CD4-positive, alpha-beta T cell (primary cell): ENCODE measurements around the gene ARSK. TPM values are rescaled to one million over a fixed set of nuclear protein-coding genes. Genes with fewer than 3 reads are reported as not detected.
"Not testable (repeated sequence)": the region's sequence is repeated elsewhere in the genome, so short reads cannot be mapped to it uniquely, and the experiment has no call there.

Experiments
- ATAC-seq: fragments of 200-7000 bp; cut with Tn5 transposase; one replicate; pipeline ENCODE4 v1.10.0; 2022; ENCODE audit warnings: mild to moderate bottlenecking; ENCODE audit not compliant: poor library complexity
- CTCF ChIA-PET: fragments of 350-600 bp; sonication (Branson Sonifier 250); formaldehyde crosslinking; loops from one replicate; lab custom pipeline; 2021; ENCODE audit warnings: antibody characterized with exemption, inconsistent platforms; lab: Charles Lee
- POLR2A ChIA-PET: fragments of 350-600 bp; sonication (Branson Sonifier 250); formaldehyde crosslinking; loops from one replicate; lab custom pipeline; 2021; ENCODE audit warnings: antibody characterized with exemption, inconsistent platforms; lab: Charles Lee
- DNase-seq, 14 experiments: peaks; one replicate each; pipeline ENCODE4 v3.0.0-alpha.2; 2013 to 2020; ENCODE audit warnings: mixed read lengths in 2 of 14
- H3K27ac ChIP-seq, 2 donors: one replicate each; pipeline versions ENCODE4 v1.5.1 to v1.7.0; 2013; ENCODE audit warnings: low read length in 2 of 2, low read depth in 1 of 2, mild to moderate bottlenecking in 1 of 2
- H3K27me3 ChIP-seq, 2 experiments: 1 replicate in 1 of 2; 2 replicates in 1 of 2; pipeline versions ENCODE4 v1.6.1 to v1.7.0; 2013; ENCODE audit warnings: low read length in 2 of 2, control low read depth in 1 of 2, mild to moderate bottlenecking in 1 of 2, moderate library complexity in 1 of 2; ENCODE audit not compliant: insufficient read depth in 2 of 2, control insufficient read depth in 1 of 2
- H3K36me3 ChIP-seq: one replicate; pipeline ENCODE4 v1.6.1; 2013; ENCODE audit warnings: low read length, control low read depth; ENCODE audit not compliant: insufficient read depth
- H3K4me1 ChIP-seq: one replicate; pipeline ENCODE4 v1.6.1; 2013; ENCODE audit warnings: low read length, control low read depth; ENCODE audit not compliant: insufficient read depth
- H3K4me3 ChIP-seq: one replicate; pipeline ENCODE4 v1.5.1; 2013; ENCODE audit warnings: mild to moderate bottlenecking, low read length, moderate library complexity
- H3K9me3 ChIP-seq, 2 experiments: 1 replicate in 1 of 2; 2 replicates in 1 of 2; pipeline versions ENCODE4 v1.6.1 to v1.7.0; 2013; ENCODE audit warnings: low read length in 2 of 2, mild to moderate bottlenecking in 2 of 2, control low read depth in 1 of 2, moderate library complexity in 1 of 2; ENCODE audit not compliant: control insufficient read depth in 1 of 2, insufficient read depth in 1 of 2
- H3K27ac Mint-ChIP-seq: one replicate; pipeline ENCODE4 v1.8.0; 2020; ENCODE audit warnings: mixed read lengths
- H3K27me3 Mint-ChIP-seq: one replicate; pipeline ENCODE4 v1.8.0; 2021; ENCODE audit warnings: mixed read lengths
- H3K36me3 Mint-ChIP-seq: one replicate; pipeline ENCODE4 v1.8.0; 2021; ENCODE audit warnings: low read depth, mixed read lengths
- H3K4me1 Mint-ChIP-seq: one replicate; pipeline ENCODE4 v1.8.0; 2021; ENCODE audit warnings: low read depth, mixed read lengths
- H3K4me3 Mint-ChIP-seq: one replicate; pipeline ENCODE4 v1.8.0; 2020; ENCODE audit warnings: mild to moderate bottlenecking, mixed read lengths
- H3K9me3 Mint-ChIP-seq: one replicate; pipeline ENCODE4 v1.8.0; 2020; ENCODE audit warnings: mixed read lengths
- CTCF ChIP-seq: fragments of 200-600 bp; IDR thresholded peaks from one replicate; pipeline ENCODE4 v1.8.0; 2022; ENCODE audit warnings: antibody characterized with exemption, mild to moderate bottlenecking
- intact Hi-C, 2 experiments: fragments of 100-400 bp; cut with DNase I in 1 of 2; cut with micrococcal nuclease in 1 of 2; formaldehyde crosslinking; loops; one replicate each; pipeline versions ENCODE4 v1.15.1 to v1.9.0; 2023 to 2025; cut with DNase I, micrococcal nuclease
- total RNA-seq, 174 experiments: library from RNA in 2 of 174; stranded (reverse) in 2 of 174; gene quantifications; one replicate each; pipeline ENCODE4 v1.2.3 and lab custom pipeline; 2021 to 2026

Gene ARSK
- total RNA-seq, 2 experiments from 2014 or later, result 2.2 to 2.7 TPM

- ChIA-PET CTCF (interaction anchor here (1.4 to 2.2 kb wide), 3 partner anchors 10 to 15 kb away, joined by 5 to 7 read pairs (median 6); partner anchors contain the start of gene RFESD), POLR2A (interaction anchor here (0.7 to 2.4 kb wide), 5 partner anchors 11 to 203 kb away, joined by 3 to 73 read pairs (median 13); partner anchors contain the start of genes ARSK, GPR150, RFESD and SKIC3)
- peak; percentile 98 for ATAC-seq
- Mint-ChIP-seq H3K9me3 (peaks cover 4% of the 10 kb centered on the region), H3K36me3 (no peaks in the 10 kb centered on the region), H3K27ac (peak overlapping the region; percentile 89), H3K27me3 (no peaks in the 10 kb centered on the region), H3K4me3 (peak overlapping the region; percentile 9), H3K4me1 (peaks cover 42% of the 10 kb centered on the region)
- Histone ChIP-seq H3K36me3 (no peaks in the 10 kb centered on the region), H3K27me3 (no peaks in the 10 kb centered on the region), H3K4me3 (no peak overlapping the region), H3K4me1 (peaks cover 19% of the 10 kb centered on the region), H3K27ac (peak overlapping the region; percentile 16 to 80), H3K9me3 (no peaks in the 10 kb centered on the region)
- intact Hi-C loops, result loop anchor here (1.0 to 10.0 kb wide), 3 partner anchors 10 to 1173 kb away; partner anchors contain the start of gene ERAP1 (in 1 of the 2)
- no peak for TF ChIP-seq CTCF
- DNase-seq, result peak; percentile 44 to 90 (median 62)
These were observed 77.2 kb downstream of the ARSK start for GRCh38 chr5:95631991-95632675.

DNA sequence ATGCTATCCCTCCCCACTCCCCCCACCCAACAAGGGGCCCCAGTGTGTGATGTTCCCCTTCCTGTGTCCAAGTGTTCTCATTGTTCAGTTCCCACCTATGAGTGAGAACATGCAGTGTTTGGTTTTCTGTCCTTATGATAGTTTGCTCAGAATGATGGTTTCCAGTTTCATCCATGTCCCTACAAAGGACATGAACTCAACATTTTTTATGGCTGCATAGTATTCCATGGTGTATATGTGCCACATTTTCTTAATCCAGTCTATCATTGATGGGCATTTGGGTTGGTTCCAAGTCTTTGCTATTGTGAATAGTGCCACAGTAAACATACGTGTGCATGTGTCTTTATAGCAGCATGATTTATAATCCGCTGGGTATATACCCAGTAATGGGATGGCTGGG lies 78.0 kb downstream of the ARSK start:
- not testable (repeated sequence) for H3K9me3 ChIP-seq, H3K4me3 Mint-ChIP-seq, H3K27ac Mint-ChIP-seq, H3K27ac ChIP-seq, ATAC-seq, DNase-seq, H3K4me3 ChIP-seq, H3K27me3 ChIP-seq, H3K9me3 Mint-ChIP-seq, H3K36me3 ChIP-seq, H3K27me3 Mint-ChIP-seq, H3K36me3 Mint-ChIP-seq
- ChIA-PET POLR2A (interaction anchor here (2.4 kb wide), 3 partner anchors 11 to 78 kb away, joined by 13 to 73 read pairs (median 32); partner anchors contain the start of genes ARSK, GPR150, RFESD and SKIC3), CTCF (interaction anchor here (2.2 kb wide), 1 partner anchor 10 kb away, joined by 5 read pairs; no protein-coding TSS in a partner anchor)
- intact Hi-C loops, result loop anchor here (1.0 to 10.0 kb wide), 3 partner anchors 11 to 1172 kb away; partner anchors contain the start of gene ERAP1 (in 1 of the 2)
- peaks cover 19% of the 10 kb centered on the region for H3K4me1 ChIP-seq
- H3K4me1 Mint-ChIP-seq, result peaks cover 38% of the 10 kb centered on the region

GRCh38 chr5:95633671-95634070 lies 78.8 kb downstream of the ARSK start:
- Histone ChIP-seq H3K9me3 (no peaks in the 10 kb centered on the region), H3K27me3 (no peaks in the 10 kb centered on the region), H3K4me3 (no peak overlapping the region), H3K27ac (no peak overlapping the region), H3K4me1 (peaks cover 19% of the 10 kb centered on the region), H3K36me3 (no peaks in the 10 kb centered on the region)
- intact Hi-C loops, result loop anchor here in 1 of 2 experiments (10.0 kb wide), 1 partner anchor 1171 kb away; the partner anchor contains the start of gene ERAP1
- TF ChIP-seq CTCF, result no peak
- Mint-ChIP-seq H3K4me1 (peaks cover 37% of the 10 kb centered on the region), H3K36me3 (no peaks in the 10 kb centered on the region), H3K4me3 (no peak overlapping the region), H3K9me3 (peaks cover 4% of the 10 kb centered on the region), H3K27me3 (no peaks in the 10 kb centered on the region), H3K27ac (peak overlapping the region; percentile 67)
- ChIA-PET POLR2A (interaction anchor here (1.7 kb wide), 1 partner anchor 13 kb away, joined by 6 read pairs; the partner anchor contains the start of gene RFESD), CTCF (interaction anchor here (1.3 kb wide), 1 partner anchor 11 kb away, joined by 3 read pairs; no protein-coding TSS in a partner anchor)
- ATAC-seq, result no peak
- no peak for DNase-seq
